ENCODE results near the gene IFNAR2.

The IFNAR2 gene

GRCh38 chr21:33268737-33269441 lies 39.2 kb downstream of the IFNAR2 start:
- DNase-seq (ENCODE audit: low read depth) = no peak

GRCh38 chr21:33270986-33271385 lies 41.2 kb downstream of the IFNAR2 start:
- no peak for DNase-seq (ENCODE audit: low read depth)

- DNase-seq (ENCODE audit: low read depth) = no peak
Measured at GRCh38 chr21:33273044-33273443, 43.3 kb downstream of the IFNAR2 start.

GRCh38 chr21:33278721-33279120 lies 49.0 kb downstream of the IFNAR2 start:
- no peak for DNase-seq (ENCODE audit: low read depth)

GRCh38 chr21:33279330-33279820 lies 49.6 kb downstream of the IFNAR2 start:
- DNase-seq (ENCODE audit: low read depth) = no peak

Measured in stromal cell of bone marrow (primary cell).